HepG2 (cell line): ENCODE measurements around the gene PLXND1. TPM values are rescaled to one million over a fixed set of nuclear protein-coding genes. Genes with fewer than 3 reads are reported as not detected.

Source experiments
- AKNA ChIP-seq: sonication (generic); formaldehyde crosslinking; IDR thresholded peaks from 2 replicates; pipeline ENCODE4 v1.4.0; 2020; ENCODE audit warnings: missing genetic modification reagents, borderline replicate concordance
- CENPBD1 ChIP-seq: sonication (generic); formaldehyde crosslinking; IDR thresholded peaks from 2 replicates; pipeline ENCODE4 v1.8.0; 2022; ENCODE audit warnings: missing genetic modification reagents, low read depth, mild to moderate bottlenecking, borderline replicate concordance
- ERF ChIP-seq: IDR thresholded peaks from 2 replicates; pipeline ENCODE4 v1.6.1; 2018; ENCODE audit warnings: missing biosample characterization, missing genetic modification reagents
- FOSL2 ChIP-seq: sonication (generic); formaldehyde crosslinking; IDR thresholded peaks from 2 replicates; pipeline ENCODE4 v1.4.0; 2020; ENCODE audit warnings: missing genetic modification reagents
- GATAD1 ChIP-seq: IDR thresholded peaks from 2 replicates; pipeline ENCODE4 v1.6.1; 2016; ENCODE audit warnings: missing genetic modification reagents, missing compliant biosample characterization
- GATAD2A ChIP-seq: IDR thresholded peaks from 2 replicates; pipeline ENCODE4 v1.6.1; 2016
- GLI4 ChIP-seq: sonication (generic); formaldehyde crosslinking; IDR thresholded peaks from 2 replicates; pipeline ENCODE4 v1.5.1; 2020; ENCODE audit warnings: missing genetic modification reagents, mild to moderate bottlenecking, moderate library complexity, borderline replicate concordance
- HDAC6 ChIP-seq: fragments of 200-600 bp; sonication (generic); IDR thresholded peaks from 2 replicates; pipeline ENCODE4 v1.7.0; 2017; ENCODE audit warnings: mild to moderate bottlenecking, antibody characterized with exemption, low read length, low read depth
- MIXL1 ChIP-seq: IDR thresholded peaks from 2 replicates; pipeline ENCODE4 v1.6.1; 2016
- MZF1 ChIP-seq: sonication (generic); formaldehyde crosslinking; IDR thresholded peaks from 2 replicates; pipeline ENCODE4 v1.8.1; 2023; ENCODE audit warnings: mild to moderate bottlenecking, missing genetic modification reagents, borderline replicate concordance
- NAIF1 ChIP-seq: sonication (generic); formaldehyde crosslinking; IDR thresholded peaks from 2 replicates; pipeline ENCODE4 v1.5.0; 2020; ENCODE audit warnings: mild to moderate bottlenecking, missing genetic modification reagents, borderline replicate concordance
- PAWR ChIP-seq: sonication (generic); formaldehyde crosslinking; IDR thresholded peaks from 2 replicates; pipeline ENCODE4 v1.4.0; 2020; ENCODE audit warnings: missing genetic modification reagents, mild to moderate bottlenecking, borderline replicate concordance
- SATB2 ChIP-seq: sonication (generic); formaldehyde crosslinking; IDR thresholded peaks from 2 replicates; pipeline ENCODE4 v1.5.0; 2020; ENCODE audit warnings: missing genetic modification reagents
- SCMH1 ChIP-seq: sonication (generic); formaldehyde crosslinking; IDR thresholded peaks from 2 replicates; pipeline ENCODE4 v1.9.0; 2021; ENCODE audit warnings: missing genetic modification reagents, mild to moderate bottlenecking, borderline replicate concordance
- SRSF9 ChIP-seq: fragments of 200-400 bp; formaldehyde crosslinking; IDR thresholded peaks from 2 replicates; pipeline ENCODE4 v1.6.1; 2018; ENCODE audit warnings: borderline replicate concordance, mild to moderate bottlenecking, low read depth, low read length; ENCODE audit not compliant: insufficient read depth, poor library complexity, severe bottlenecking
- YEATS4 ChIP-seq: sonication (generic); formaldehyde crosslinking; IDR thresholded peaks from 2 replicates; pipeline ENCODE4 v1.4.0; 2020; ENCODE audit warnings: missing genetic modification reagents, borderline replicate concordance
- ZBTB7A ChIP-seq: sonication (generic); formaldehyde crosslinking; IDR thresholded peaks from 2 replicates; pipeline ENCODE4 v1.8.0; 2022; ENCODE audit warnings: mild to moderate bottlenecking, missing genetic modification reagents
- ZNF12 ChIP-seq: sonication (generic); formaldehyde crosslinking; IDR thresholded peaks from 2 replicates; pipeline ENCODE4 v1.5.0; 2020; ENCODE audit warnings: missing genetic modification reagents
- ZNF143 ChIP-seq: sonication (generic); formaldehyde crosslinking; IDR thresholded peaks from 2 replicates; pipeline ENCODE4 v1.4.0; 2020; ENCODE audit warnings: missing genetic modification reagents
- ZNF317 ChIP-seq: sonication (generic); formaldehyde crosslinking; IDR thresholded peaks from 2 replicates; pipeline ENCODE4 v1.5.0; 2020; ENCODE audit warnings: mild to moderate bottlenecking, missing genetic modification reagents
- ZNF510 ChIP-seq: sonication (generic); formaldehyde crosslinking; IDR thresholded peaks from 2 replicates; pipeline ENCODE4 v1.4.0; 2020; ENCODE audit warnings: low read depth, mild to moderate bottlenecking, missing genetic modification reagents
- ZNF512B ChIP-seq: sonication (generic); formaldehyde crosslinking; IDR thresholded peaks from 2 replicates; pipeline ENCODE4 v1.5.1; 2020; ENCODE audit warnings: missing genetic modification reagents, mild to moderate bottlenecking, borderline replicate concordance
- ZNF720 ChIP-seq: sonication (generic); formaldehyde crosslinking; IDR thresholded peaks from 2 replicates; pipeline ENCODE4 v1.4.0; 2020; ENCODE audit warnings: missing genetic modification reagents
- ZNF839 ChIP-seq: sonication (generic); formaldehyde crosslinking; IDR thresholded peaks from 2 replicates; pipeline ENCODE4 v1.4.0; 2020; ENCODE audit warnings: missing genetic modification reagents, mild to moderate bottlenecking, borderline replicate concordance
- polyA plus RNA-seq, 8 experiments: library from polyadenylated mRNA; depleted of rRNA in 3 of 8; stranded (reverse) in 7 of 8; unstranded in 1 of 8; fragments of >200 nt; fragmentation: Illumina TruSeq in 4 of 8; extraction: Trizol in 4 of 8; gene quantifications; 2 replicates each; pipeline versions ENCODE4 v1.2.1 to v1.2.3, GENCODE V29; 2011 to 2016; ENCODE audit warnings: low read depth in 4 of 8, missing spikeins in 1 of 8, mixed read lengths in 1 of 8; ENCODE audit not compliant: insufficient read depth in 1 of 8
- total RNA-seq, 5 experiments: library from RNA; depleted of rRNA; stranded (reverse); fragments of >200 nt; fragmentation: Illumina TruSeq; extraction: Trizol; gene quantifications; 2 replicates each; pipeline ENCODE4 v1.2.3, GENCODE V29; 2016; ENCODE audit warnings: low read depth in 1 of 5

The PLXND1 gene
- total and polyA plus RNA-seq, 2 of the 13 experiments (the other 11 are each of a cell fraction or from before 2014, with no cell fraction given) = 15.9 to 42.0 TPM

GRCh38 chr3:129534428-129535027, 71.9 kb downstream of the PLXND1 start (continued):
- no peak for TF ChIP-seq GATAD1 (CRISPR knock-in tag)
- TF ChIP-seq MZF1 (CRISPR knock-in tag) = no peak
- TF ChIP-seq SATB2 (CRISPR knock-in tag) = no peak
- no peak for TF ChIP-seq PAWR (CRISPR knock-in tag)
- TF ChIP-seq GATAD2A (CRISPR knock-in tag) = peak; percentile 57; the same call in 1 of the 2 replicates
- no peak for TF ChIP-seq AKNA
- TF ChIP-seq CENPBD1 (CRISPR knock-in tag) = no peak
- TF ChIP-seq MIXL1 (CRISPR knock-in tag) = peak; percentile 31; the same call in 1 of the 2 replicates
- no peak for TF ChIP-seq ERF (CRISPR knock-in tag)
- no peak for TF ChIP-seq ZNF839
- no peak for TF ChIP-seq GLI4 (CRISPR knock-in tag)
- no peak for TF ChIP-seq ZNF720 (CRISPR knock-in tag)
- TF ChIP-seq NAIF1 (CRISPR knock-in tag) = no peak
- no peak for TF ChIP-seq HDAC6
- no peak for TF ChIP-seq ZNF512B (CRISPR knock-in tag)
- no peak for TF ChIP-seq YEATS4 (CRISPR knock-in tag)
- TF ChIP-seq ZNF510 (CRISPR knock-in tag) = no peak
- no peak for TF ChIP-seq ZNF12 (CRISPR knock-in tag)
- no peak for TF ChIP-seq ZNF317 (CRISPR knock-in tag)
- no peak for TF ChIP-seq ZNF143 (CRISPR knock-in tag)
- TF ChIP-seq ZBTB7A (CRISPR knock-in tag) = 0 out of 2 replicates have a peak, but pooled peaks have one; percentile 64
- TF ChIP-seq SRSF9 = no peak
- no peak for TF ChIP-seq SCMH1 (CRISPR knock-in tag)
- peak; percentile 69 for TF ChIP-seq FOSL2 (CRISPR knock-in tag)
